ENCODE data around the gene TRMT2A. TPM values are rescaled to one million over a fixed set of nuclear protein-coding genes. Genes with fewer than 3 reads are reported as not detected.

TRMT2A gene
- polyA plus RNA-seq, 1 of the 3 experiments (the other 2 are of a cell fraction) = 54.6 TPM

DNA sequence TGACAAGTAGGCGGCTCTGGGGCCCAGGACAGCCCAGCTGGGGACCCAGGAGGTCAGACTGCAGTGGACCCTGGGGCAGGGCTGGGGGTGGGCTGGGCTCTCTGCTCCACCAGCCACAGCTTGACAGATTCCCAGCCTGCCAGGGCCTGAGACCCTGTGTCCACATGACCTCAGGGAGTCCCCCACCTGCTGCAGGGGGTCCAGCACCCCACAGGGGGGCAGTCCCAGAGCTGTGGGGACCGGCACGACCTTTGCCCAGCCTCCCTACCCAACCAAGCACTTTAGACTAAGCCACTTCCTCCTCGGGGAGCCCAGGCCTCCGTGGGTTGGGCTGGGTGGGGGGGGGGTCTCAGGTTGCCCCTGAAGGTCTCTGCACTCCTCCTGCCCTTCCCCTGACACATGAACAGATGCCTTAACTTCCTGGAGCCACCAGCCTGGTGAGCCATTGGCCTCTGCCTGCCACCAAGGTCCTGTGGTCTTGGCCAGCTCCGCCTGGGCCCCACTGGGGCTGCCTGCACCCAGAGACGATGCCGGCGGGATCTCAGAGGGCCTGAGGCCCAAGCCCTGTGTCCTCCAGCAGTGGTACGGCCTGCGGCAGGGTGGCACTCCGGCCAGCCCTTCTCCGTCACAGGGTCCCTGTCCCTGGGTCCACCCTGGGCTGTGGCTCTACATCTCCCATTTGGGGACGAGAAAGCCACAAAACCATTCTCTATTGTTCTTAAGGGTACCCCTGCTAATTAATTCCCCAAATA is 30.4 kb upstream of the TRMT2A start:
- no peak overlapping the region; a peak in 1 of 4 replicates for H3K27ac ChIP-seq (ENCODE audit: low read depth in 2 of 2, low read length in 1 of 2)
- H3K27me3 ChIP-seq (ENCODE audit: insufficient read depth) = no peaks in the 10 kb centered on the region
- H3K9me2 ChIP-seq = no peaks in the 10 kb centered on the region
- TF ChIP-seq, protein P1, sequence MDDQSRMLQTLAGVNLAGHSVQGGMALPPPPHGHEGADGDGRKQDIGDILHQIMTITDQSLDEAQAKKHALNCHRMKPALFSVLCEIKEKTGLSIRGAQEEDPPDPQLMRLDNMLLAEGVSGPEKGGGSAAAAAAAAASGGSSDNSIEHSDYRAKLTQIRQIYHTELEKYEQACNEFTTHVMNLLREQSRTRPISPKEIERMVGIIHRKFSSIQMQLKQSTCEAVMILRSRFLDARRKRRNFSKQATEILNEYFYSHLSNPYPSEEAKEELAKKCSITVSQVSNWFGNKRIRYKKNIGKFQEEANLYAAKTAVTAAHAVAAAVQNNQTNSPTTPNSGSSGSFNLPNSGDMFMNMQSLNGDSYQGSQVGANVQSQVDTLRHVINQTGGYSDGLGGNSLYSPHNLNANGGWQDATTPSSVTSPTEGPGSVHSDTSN (IDR thresholded peaks at IDR 0.05) = no peak
- TF ChIP-seq RCOR1 (IDR thresholded peaks at IDR 0.05; ENCODE audit: low read length) (no peak), NRF1 (IDR thresholded peaks at IDR 0.05; ENCODE audit: low read depth, low read length) (no peak), TCF12 (IDR thresholded peaks at IDR 0.05) (no peak), FOSL2 (IDR thresholded peaks at IDR 0.05; ENCODE audit: borderline replicate concordance, low read depth) (no peak), MXI1 (IDR thresholded peaks at IDR 0.05; ENCODE audit: low read depth, low read length) (no peak), RAD21 (IDR thresholded peaks at IDR 0.05; ENCODE audit: low read length) (no peak), SIN3A (IDR thresholded peaks at IDR 0.05; ENCODE audit: borderline replicate concordance, low read depth, low read length) (no peak), YY1 (IDR thresholded peaks at IDR 0.05; ENCODE audit: low read depth) (no peak), EP300 (IDR thresholded peaks at IDR 0.05; ENCODE audit: borderline replicate concordance in 1 of 2, low read depth in 1 of 2, low read length in 1 of 2) (no peak), FOXM1 (IDR thresholded peaks at IDR 0.05; ENCODE audit: low read depth) (no peak), RXRA (IDR thresholded peaks at IDR 0.05; ENCODE audit: borderline replicate concordance, low read depth) (no peak), JUND (IDR thresholded peaks at IDR 0.05) (no peak), FOXJ3 (CRISPR knock-in tag; IDR thresholded peaks at IDR 0.05) (no peak)
- TF ChIP-seq, protein P2, sequence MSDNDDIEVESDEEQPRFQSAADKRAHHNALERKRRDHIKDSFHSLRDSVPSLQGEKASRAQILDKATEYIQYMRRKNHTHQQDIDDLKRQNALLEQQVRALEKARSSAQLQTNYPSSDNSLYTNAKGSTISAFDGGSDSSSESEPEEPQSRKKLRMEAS (IDR thresholded peaks at IDR 0.05; ENCODE audit: low read depth) = no peak
- TF ChIP-seq, protein P3, sequence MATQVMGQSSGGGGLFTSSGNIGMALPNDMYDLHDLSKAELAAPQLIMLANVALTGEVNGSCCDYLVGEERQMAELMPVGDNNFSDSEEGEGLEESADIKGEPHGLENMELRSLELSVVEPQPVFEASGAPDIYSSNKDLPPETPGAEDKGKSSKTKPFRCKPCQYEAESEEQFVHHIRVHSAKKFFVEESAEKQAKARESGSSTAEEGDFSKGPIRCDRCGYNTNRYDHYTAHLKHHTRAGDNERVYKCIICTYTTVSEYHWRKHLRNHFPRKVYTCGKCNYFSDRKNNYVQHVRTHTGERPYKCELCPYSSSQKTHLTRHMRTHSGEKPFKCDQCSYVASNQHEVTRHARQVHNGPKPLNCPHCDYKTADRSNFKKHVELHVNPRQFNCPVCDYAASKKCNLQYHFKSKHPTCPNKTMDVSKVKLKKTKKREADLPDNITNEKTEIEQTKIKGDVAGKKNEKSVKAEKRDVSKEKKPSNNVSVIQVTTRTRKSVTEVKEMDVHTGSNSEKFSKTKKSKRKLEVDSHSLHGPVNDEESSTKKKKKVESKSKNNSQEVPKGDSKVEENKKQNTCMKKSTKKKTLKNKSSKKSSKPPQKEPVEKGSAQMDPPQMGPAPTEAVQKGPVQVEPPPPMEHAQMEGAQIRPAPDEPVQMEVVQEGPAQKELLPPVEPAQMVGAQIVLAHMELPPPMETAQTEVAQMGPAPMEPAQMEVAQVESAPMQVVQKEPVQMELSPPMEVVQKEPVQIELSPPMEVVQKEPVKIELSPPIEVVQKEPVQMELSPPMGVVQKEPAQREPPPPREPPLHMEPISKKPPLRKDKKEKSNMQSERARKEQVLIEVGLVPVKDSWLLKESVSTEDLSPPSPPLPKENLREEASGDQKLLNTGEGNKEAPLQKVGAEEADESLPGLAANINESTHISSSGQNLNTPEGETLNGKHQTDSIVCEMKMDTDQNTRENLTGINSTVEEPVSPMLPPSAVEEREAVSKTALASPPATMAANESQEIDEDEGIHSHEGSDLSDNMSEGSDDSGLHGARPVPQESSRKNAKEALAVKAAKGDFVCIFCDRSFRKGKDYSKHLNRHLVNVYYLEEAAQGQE (IDR thresholded peaks at IDR 0.05; ENCODE audit: low read depth, low read length) = no peak
- TF ChIP-seq, protein P4, sequence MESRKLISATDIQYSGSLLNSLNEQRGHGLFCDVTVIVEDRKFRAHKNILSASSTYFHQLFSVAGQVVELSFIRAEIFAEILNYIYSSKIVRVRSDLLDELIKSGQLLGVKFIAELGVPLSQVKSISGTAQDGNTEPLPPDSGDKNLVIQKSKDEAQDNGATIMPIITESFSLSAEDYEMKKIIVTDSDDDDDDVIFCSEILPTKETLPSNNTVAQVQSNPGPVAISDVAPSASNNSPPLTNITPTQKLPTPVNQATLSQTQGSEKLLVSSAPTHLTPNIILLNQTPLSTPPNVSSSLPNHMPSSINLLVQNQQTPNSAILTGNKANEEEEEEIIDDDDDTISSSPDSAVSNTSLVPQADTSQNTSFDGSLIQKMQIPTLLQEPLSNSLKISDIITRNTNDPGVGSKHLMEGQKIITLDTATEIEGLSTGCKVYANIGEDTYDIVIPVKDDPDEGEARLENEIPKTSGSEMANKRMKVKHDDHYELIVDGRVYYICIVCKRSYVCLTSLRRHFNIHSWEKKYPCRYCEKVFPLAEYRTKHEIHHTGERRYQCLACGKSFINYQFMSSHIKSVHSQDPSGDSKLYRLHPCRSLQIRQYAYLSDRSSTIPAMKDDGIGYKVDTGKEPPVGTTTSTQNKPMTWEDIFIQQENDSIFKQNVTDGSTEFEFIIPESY (IDR thresholded peaks at IDR 0.05; ENCODE audit: borderline replicate concordance, low read depth) = no peak
- TF ChIP-seq, protein P5, sequence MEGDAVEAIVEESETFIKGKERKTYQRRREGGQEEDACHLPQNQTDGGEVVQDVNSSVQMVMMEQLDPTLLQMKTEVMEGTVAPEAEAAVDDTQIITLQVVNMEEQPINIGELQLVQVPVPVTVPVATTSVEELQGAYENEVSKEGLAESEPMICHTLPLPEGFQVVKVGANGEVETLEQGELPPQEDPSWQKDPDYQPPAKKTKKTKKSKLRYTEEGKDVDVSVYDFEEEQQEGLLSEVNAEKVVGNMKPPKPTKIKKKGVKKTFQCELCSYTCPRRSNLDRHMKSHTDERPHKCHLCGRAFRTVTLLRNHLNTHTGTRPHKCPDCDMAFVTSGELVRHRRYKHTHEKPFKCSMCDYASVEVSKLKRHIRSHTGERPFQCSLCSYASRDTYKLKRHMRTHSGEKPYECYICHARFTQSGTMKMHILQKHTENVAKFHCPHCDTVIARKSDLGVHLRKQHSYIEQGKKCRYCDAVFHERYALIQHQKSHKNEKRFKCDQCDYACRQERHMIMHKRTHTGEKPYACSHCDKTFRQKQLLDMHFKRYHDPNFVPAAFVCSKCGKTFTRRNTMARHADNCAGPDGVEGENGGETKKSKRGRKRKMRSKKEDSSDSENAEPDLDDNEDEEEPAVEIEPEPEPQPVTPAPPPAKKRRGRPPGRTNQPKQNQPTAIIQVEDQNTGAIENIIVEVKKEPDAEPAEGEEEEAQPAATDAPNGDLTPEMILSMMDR (IDR thresholded peaks at IDR 0.05) = no peak
- TF ChIP-seq, protein P6, sequence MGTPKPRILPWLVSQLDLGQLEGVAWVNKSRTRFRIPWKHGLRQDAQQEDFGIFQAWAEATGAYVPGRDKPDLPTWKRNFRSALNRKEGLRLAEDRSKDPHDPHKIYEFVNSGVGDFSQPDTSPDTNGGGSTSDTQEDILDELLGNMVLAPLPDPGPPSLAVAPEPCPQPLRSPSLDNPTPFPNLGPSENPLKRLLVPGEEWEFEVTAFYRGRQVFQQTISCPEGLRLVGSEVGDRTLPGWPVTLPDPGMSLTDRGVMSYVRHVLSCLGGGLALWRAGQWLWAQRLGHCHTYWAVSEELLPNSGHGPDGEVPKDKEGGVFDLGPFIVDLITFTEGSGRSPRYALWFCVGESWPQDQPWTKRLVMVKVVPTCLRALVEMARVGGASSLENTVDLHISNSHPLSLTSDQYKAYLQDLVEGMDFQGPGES (IDR thresholded peaks at IDR 0.05; ENCODE audit: low read depth, low read length) = no peak
- TF ChIP-seq, protein P7, sequence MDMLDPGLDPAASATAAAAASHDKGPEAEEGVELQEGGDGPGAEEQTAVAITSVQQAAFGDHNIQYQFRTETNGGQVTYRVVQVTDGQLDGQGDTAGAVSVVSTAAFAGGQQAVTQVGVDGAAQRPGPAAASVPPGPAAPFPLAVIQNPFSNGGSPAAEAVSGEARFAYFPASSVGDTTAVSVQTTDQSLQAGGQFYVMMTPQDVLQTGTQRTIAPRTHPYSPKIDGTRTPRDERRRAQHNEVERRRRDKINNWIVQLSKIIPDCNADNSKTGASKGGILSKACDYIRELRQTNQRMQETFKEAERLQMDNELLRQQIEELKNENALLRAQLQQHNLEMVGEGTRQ (IDR thresholded peaks at IDR 0.05; ENCODE audit: borderline replicate concordance, low read depth, low read length) = no peak
- peaks cover 0 to 7% of the 10 kb centered on the region in 2 experiments for H3K36me3 ChIP-seq (replicated peaks in 1 of 2; ENCODE audit: control insufficient read depth in 1 of 2, insufficient read depth in 2 of 2, low read length in 1 of 2)
- no peak overlapping the region for H2AFZ ChIP-seq (ENCODE audit: low read depth)
- no peaks in the 10 kb centered on the region; the same call in 1 of the 2 replicates for H3K79me2 ChIP-seq (ENCODE audit: insufficient read depth)
- POLR2A ChIA-PET = no interaction called here
- peaks cover 0 to 19% of the 10 kb centered on the region in 2 experiments; a peak in 1 of 4 replicates for H3K4me1 ChIP-seq (ENCODE audit: control insufficient read depth in 1 of 2, insufficient read depth in 2 of 2, low read depth in 1 of 2, low read length in 1 of 2)
- no peak overlapping the region for H3K4me3 ChIP-seq (ENCODE audit: low read depth in 2 of 2, low read length in 1 of 2)
- no peak overlapping the region for H3K9ac ChIP-seq
- WGBS (ENCODE audit: low lambda C conversion rate) = 88% methylated on average over 13 of the region's 14 CpGs
- no peak for DNase-seq
- no peaks in the 10 kb centered on the region for H3K9me3 ChIP-seq
- H4K20me1 ChIP-seq (ENCODE audit: insufficient read depth) = no peaks in the 10 kb centered on the region
- no peak overlapping the region for H3K4me2 ChIP-seq
- peaks cover 8% of the 10 kb centered on the region for H3F3A ChIP-seq (replicated peaks; ENCODE audit: insufficient read depth)
- CTCF ChIA-PET = interaction anchor here (0.7 to 1.6 kb wide), 3 partner anchors 9 to 31 kb away, joined by 3 to 7 read pairs (median 5); partner anchors contain the start of gene RANBP1

Measured in SK-N-SH (cell line).